GM12872 (cell line): ENCODE data around the gene AMPD2.

Source experiments
- CTCF ChIP-seq: IDR thresholded peaks from 3 replicates; pipeline ENCODE4 v1.5.1; 2011; ENCODE audit warnings: low read depth, mild to moderate bottlenecking, low read length, moderate library complexity; ENCODE audit not compliant: insufficient read depth

Gene AMPD2

GRCh38 chr1:109617291-109617801 lies 2.3 kb upstream of the AMPD2 start:
- TF ChIP-seq CTCF, result no peak

DNA sequence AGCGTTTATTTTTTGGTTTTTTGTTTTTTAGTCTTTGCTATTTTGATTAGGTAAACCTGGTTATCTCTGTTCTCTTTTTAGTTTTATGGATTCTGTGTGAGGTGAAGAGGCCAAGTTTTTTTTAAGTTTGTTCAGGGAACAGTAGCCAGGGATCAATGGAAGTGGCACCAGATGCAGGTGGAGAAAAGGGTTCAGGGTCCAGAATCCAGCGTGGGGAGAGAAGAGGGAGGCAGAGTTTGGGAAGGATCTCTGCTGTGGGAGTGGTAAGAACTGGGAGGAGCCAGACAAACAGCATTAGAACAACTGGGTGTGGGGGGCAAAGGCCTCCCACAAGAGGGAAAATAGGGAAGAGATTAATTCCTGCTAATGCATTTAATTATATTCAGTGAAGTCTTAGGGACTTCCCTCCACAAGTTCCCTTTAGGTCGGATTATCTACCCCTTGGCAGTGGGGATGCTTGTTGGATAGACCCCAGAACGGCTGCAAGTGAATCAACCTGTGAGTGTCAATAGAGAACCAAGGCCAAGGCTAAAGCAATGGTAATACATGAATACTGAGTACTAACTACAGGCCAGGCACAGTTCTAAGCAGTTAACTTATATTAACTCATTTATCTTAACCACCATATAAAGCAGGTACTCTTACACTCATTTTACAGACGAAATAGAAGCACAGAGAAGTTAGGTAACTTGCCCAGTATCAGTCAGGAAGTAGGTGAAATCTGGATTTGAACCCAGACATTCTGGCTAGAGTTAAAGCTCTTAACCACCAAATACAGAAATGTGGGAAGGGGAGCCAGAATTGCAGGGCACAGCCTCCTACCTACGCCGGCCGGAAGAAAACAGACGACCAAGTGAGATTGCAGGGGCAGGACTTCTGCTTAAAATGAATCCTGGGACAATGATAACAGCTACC lies 719 bp upstream of the AMPD2 start:
- TF ChIP-seq CTCF, result no peak

DNA sequence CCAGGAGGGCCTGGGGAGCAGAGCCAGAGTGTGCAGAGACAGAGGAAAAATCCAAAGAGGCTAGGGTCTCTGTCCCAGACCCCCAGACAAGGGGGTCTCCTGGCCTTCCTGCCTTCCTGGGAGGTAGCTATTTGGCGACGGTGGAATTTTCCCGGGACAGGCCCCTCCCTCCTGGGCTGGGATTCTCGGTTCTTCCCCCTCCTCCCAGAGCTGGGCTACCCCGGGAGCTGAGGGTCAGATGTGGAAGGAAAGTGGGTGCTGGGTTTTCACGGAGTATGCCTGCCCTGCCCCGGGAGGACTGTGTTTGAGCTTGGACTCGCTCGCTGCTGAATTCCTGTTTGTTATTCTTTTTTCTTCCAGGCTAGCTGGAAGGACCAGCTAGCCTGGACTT lies 759 bp downstream of the AMPD2 start:
- no peak for TF ChIP-seq CTCF

DNA sequence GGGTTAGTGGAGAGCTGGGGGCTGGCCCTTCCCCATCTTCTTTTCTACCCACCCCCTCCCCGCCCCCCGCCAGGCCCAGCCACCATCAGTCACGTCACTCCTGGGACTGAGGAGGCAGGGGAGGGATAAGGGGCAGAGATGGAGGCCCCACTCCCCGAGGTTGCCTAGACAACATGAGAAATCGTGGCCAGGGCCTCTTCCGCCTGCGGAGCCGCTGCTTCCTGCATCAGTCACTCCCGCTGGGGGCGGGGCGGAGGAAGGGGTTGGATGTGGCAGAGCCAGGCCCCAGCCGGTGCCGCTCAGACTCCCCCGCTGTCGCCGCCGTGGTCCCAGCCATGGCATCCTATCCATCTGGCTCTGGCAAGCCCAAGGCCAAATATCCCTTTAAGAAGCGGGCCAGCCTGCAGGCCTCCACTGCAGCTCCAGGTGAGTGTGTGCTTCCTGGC lies 1.2 kb downstream of the AMPD2 start:
- no peak for TF ChIP-seq CTCF

DNA sequence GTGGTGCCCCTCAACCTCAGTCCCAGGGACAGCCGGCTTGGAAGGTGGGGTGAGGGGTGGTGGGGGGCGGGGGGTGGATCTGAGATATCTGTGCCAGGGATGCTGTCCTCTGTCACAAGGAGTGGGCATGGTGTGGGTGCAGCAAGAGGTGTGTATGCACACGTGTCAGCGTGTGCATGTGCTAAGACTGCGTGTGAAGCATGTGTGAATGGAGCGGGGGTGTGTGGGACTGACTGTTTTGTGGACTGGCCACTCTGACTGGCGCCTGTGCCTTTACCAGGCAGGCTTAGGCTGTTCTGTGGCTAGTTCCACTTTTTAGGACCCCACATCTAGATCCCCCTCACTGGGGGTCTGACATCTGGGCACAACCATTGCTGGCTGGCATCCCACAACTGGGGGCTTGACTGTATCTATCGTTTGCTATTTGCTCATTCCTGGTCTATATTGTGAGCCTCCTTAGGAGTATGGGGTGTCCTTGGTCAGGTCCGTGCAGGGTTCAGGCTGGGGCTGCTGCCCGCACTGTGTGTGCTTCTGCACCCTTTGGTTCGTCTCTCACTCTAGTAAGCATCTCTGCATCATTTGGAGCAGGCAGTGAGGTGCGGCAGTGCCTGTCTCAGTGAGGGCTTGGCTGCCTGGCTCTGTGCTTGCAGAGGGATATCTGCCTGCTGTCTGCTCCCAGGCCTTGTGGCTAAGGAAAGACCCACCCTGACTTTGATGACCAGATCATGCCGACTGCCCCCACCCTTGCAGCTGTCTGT lies 1.9 kb downstream of the AMPD2 start:
- no peak for TF ChIP-seq CTCF

GRCh38 chr1:109622137-109622892 lies 2.7 kb downstream of the AMPD2 start:
- no peak for TF ChIP-seq CTCF

DNA sequence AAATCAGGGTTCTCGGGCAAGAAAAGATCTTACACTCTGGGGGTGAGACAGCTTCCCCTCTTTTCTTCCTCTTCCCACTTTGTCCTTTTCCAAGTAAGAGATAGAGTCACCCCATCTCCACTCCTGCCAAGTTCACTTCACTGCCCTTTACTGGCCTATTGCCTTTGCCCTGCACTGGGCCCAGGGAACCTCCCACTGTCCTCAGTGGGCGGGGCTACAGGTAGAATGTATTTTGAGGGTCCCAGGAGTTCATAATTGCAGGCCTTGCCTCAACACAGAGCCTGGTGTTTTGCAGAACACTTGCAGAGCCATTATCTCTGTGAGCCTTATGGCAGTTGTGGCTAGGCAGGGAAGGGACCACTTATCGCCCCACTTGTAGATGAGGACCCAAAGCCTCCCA lies 3.3 kb downstream of the AMPD2 start:
- no peak for TF ChIP-seq CTCF
